Stimulated activated naive CD8-positive, alpha-beta T cell treated with anti-CD3 and anti-CD28 coated beads, Interleukin-15, Interleukin-2, amounts not matched to agents 100 ng/mL and 50 ng/mL, for 24 hours (primary cell): Measurements from ENCODE around the gene NDUFAF5.

ENCODE experiments used
- H3K27ac Mint-ChIP-seq: one replicate; pipeline ENCODE4 v1.8.0; 2021; ENCODE audit warnings: mild to moderate bottlenecking, mixed read lengths
- H3K27me3 Mint-ChIP-seq: one replicate; pipeline ENCODE4 v1.8.0; 2021; ENCODE audit warnings: mixed read lengths
- H3K36me3 Mint-ChIP-seq: one replicate; pipeline ENCODE4 v1.8.0; 2021; ENCODE audit warnings: low read depth, mixed read lengths
- H3K4me1 Mint-ChIP-seq: one replicate; pipeline ENCODE4 v1.8.0; 2021; ENCODE audit warnings: low read depth, mixed read lengths
- H3K4me3 Mint-ChIP-seq: one replicate; pipeline ENCODE4 v1.8.0; 2021; ENCODE audit warnings: mild to moderate bottlenecking, mixed read lengths
- H3K9me3 Mint-ChIP-seq: one replicate; pipeline ENCODE4 v1.8.0; 2021; ENCODE audit warnings: mixed read lengths

Gene NDUFAF5

GRCh38 chr20:13822459-13822858 lies 37.6 kb downstream of the NDUFAF5 start:
- H3K27ac Mint-ChIP-seq = no peak overlapping the region

GRCh38 chr20:13824459-13824858 lies 39.6 kb downstream of the NDUFAF5 start:
- Mint-ChIP-seq H3K4me3 (no peak overlapping the region), H3K9me3 (no peaks in the 10 kb centered on the region), H3K4me1 (no peaks in the 10 kb centered on the region), H3K36me3 (peaks cover 7% of the 10 kb centered on the region), H3K27me3 (peaks cover 3% of the 10 kb centered on the region), H3K27ac (no peak overlapping the region)

More at GRCh38 chr20:13822459-13822858, 37.6 kb downstream of the NDUFAF5 start:
- no peaks in the 10 kb centered on the region for H3K27me3 Mint-ChIP-seq
- peaks cover 21% of the 10 kb centered on the region for H3K36me3 Mint-ChIP-seq
- no peak overlapping the region for H3K4me3 Mint-ChIP-seq
- H3K4me1 Mint-ChIP-seq = peaks cover 13% of the 10 kb centered on the region
- no peaks in the 10 kb centered on the region for H3K9me3 Mint-ChIP-seq

GRCh38 chr20:13825465-13825864 lies 40.6 kb downstream of the NDUFAF5 start:
- Mint-ChIP-seq H3K36me3 (no peaks in the 10 kb centered on the region), H3K27me3 (peaks cover 3% of the 10 kb centered on the region), H3K4me3 (no peak overlapping the region), H3K27ac (no peak overlapping the region), H3K4me1 (no peaks in the 10 kb centered on the region), H3K9me3 (no peaks in the 10 kb centered on the region)

GRCh38 chr20:13831476-13831875 lies 46.6 kb downstream of the NDUFAF5 start:
- H3K27ac Mint-ChIP-seq = no peak overlapping the region
- H3K4me3 Mint-ChIP-seq = no peak overlapping the region
- no peaks in the 10 kb centered on the region for H3K36me3 Mint-ChIP-seq
- H3K27me3 Mint-ChIP-seq = peaks cover 10% of the 10 kb centered on the region
- no peaks in the 10 kb centered on the region for H3K4me1 Mint-ChIP-seq
- peaks cover 7% of the 10 kb centered on the region for H3K9me3 Mint-ChIP-seq

GRCh38 chr20:13838664-13839063 lies 53.8 kb downstream of the NDUFAF5 start:
- Mint-ChIP-seq H3K4me3 (no peak overlapping the region), H3K9me3 (no peaks in the 10 kb centered on the region), H3K4me1 (no peaks in the 10 kb centered on the region), H3K27me3 (peaks cover 11% of the 10 kb centered on the region), H3K36me3 (no peaks in the 10 kb centered on the region), H3K27ac (no peak overlapping the region)

- peaks cover 16% of the 10 kb centered on the region for H3K27me3 Mint-ChIP-seq
- H3K9me3 Mint-ChIP-seq = no peaks in the 10 kb centered on the region
- no peaks in the 10 kb centered on the region for H3K36me3 Mint-ChIP-seq
- H3K4me1 Mint-ChIP-seq = no peaks in the 10 kb centered on the region
- no peak overlapping the region for H3K27ac Mint-ChIP-seq
- no peak overlapping the region for H3K4me3 Mint-ChIP-seq
These were observed 54.7 kb downstream of the NDUFAF5 start for GRCh38 chr20:13839421-13840092.

- H3K9me3 Mint-ChIP-seq = no peaks in the 10 kb centered on the region
These were observed 55.3 kb downstream of the NDUFAF5 start for GRCh38 chr20:13840093-13840465.

GRCh38 chr20:13841206-13841605 lies 56.4 kb downstream of the NDUFAF5 start:
- Mint-ChIP-seq H3K4me3 (no peak overlapping the region), H3K27me3 (peaks cover 16% of the 10 kb centered on the region), H3K4me1 (no peaks in the 10 kb centered on the region), H3K9me3 (no peaks in the 10 kb centered on the region), H3K36me3 (no peaks in the 10 kb centered on the region), H3K27ac (no peak overlapping the region)

More at GRCh38 chr20:13840093-13840465, 55.3 kb downstream of the NDUFAF5 start:
- Mint-ChIP-seq H3K4me3 (no peak overlapping the region), H3K27ac (no peak overlapping the region), H3K4me1 (no peaks in the 10 kb centered on the region), H3K27me3 (peaks cover 16% of the 10 kb centered on the region), H3K36me3 (no peaks in the 10 kb centered on the region)

GRCh38 chr20:13844296-13844695 lies 59.5 kb downstream of the NDUFAF5 start:
- Mint-ChIP-seq H3K9me3 (no peaks in the 10 kb centered on the region), H3K4me1 (no peaks in the 10 kb centered on the region), H3K36me3 (no peaks in the 10 kb centered on the region), H3K4me3 (no peak overlapping the region), H3K27me3 (peaks cover 16% of the 10 kb centered on the region), H3K27ac (no peak overlapping the region)

- H3K4me3 Mint-ChIP-seq = no peak overlapping the region
- H3K27ac Mint-ChIP-seq = no peak overlapping the region
- no peaks in the 10 kb centered on the region for H3K27me3 Mint-ChIP-seq
- H3K4me1 Mint-ChIP-seq = no peaks in the 10 kb centered on the region
- no peaks in the 10 kb centered on the region for H3K36me3 Mint-ChIP-seq
- no peaks in the 10 kb centered on the region for H3K9me3 Mint-ChIP-seq
These were observed 66.5 kb downstream of the NDUFAF5 start for GRCh38 chr20:13851279-13851678.

- no peaks in the 10 kb centered on the region for H3K27me3 Mint-ChIP-seq
- H3K27ac Mint-ChIP-seq = no peak overlapping the region
- H3K4me1 Mint-ChIP-seq = no peaks in the 10 kb centered on the region
- no peaks in the 10 kb centered on the region for H3K36me3 Mint-ChIP-seq
- H3K9me3 Mint-ChIP-seq = no peaks in the 10 kb centered on the region
- no peak overlapping the region for H3K4me3 Mint-ChIP-seq
These were observed 67.5 kb downstream of the NDUFAF5 start for GRCh38 chr20:13852306-13852705.

- Mint-ChIP-seq H3K27me3 (peaks cover 4% of the 10 kb centered on the region), H3K4me3 (no peak overlapping the region), H3K36me3 (no peaks in the 10 kb centered on the region), H3K9me3 (peaks cover 4% of the 10 kb centered on the region), H3K4me1 (no peaks in the 10 kb centered on the region), H3K27ac (no peak overlapping the region)
These were observed 70.8 kb downstream of the NDUFAF5 start for GRCh38 chr20:13855613-13856012.

GRCh38 chr20:13856354-13856753 lies 71.5 kb downstream of the NDUFAF5 start:
- no peak overlapping the region for H3K4me3 Mint-ChIP-seq
- no peaks in the 10 kb centered on the region for H3K36me3 Mint-ChIP-seq
- peaks cover 4% of the 10 kb centered on the region for H3K9me3 Mint-ChIP-seq
- no peaks in the 10 kb centered on the region for H3K4me1 Mint-ChIP-seq
- no peak overlapping the region for H3K27ac Mint-ChIP-seq
- H3K27me3 Mint-ChIP-seq = peaks cover 4% of the 10 kb centered on the region

GRCh38 chr20:13857304-13857703 lies 72.5 kb downstream of the NDUFAF5 start:
- no peak overlapping the region for H3K4me3 Mint-ChIP-seq
- peaks cover 4% of the 10 kb centered on the region for H3K9me3 Mint-ChIP-seq
- no peaks in the 10 kb centered on the region for H3K36me3 Mint-ChIP-seq
- peaks cover 4% of the 10 kb centered on the region for H3K27me3 Mint-ChIP-seq
- no peak overlapping the region for H3K27ac Mint-ChIP-seq
- H3K4me1 Mint-ChIP-seq = no peaks in the 10 kb centered on the region

GRCh38 chr20:13857961-13858360 lies 73.1 kb downstream of the NDUFAF5 start:
- Mint-ChIP-seq H3K9me3 (peaks cover 4% of the 10 kb centered on the region), H3K4me1 (no peaks in the 10 kb centered on the region), H3K4me3 (no peak overlapping the region), H3K27ac (no peak overlapping the region), H3K36me3 (no peaks in the 10 kb centered on the region), H3K27me3 (peaks cover 4% of the 10 kb centered on the region)

GRCh38 chr20:13858439-13858838 lies 73.6 kb downstream of the NDUFAF5 start:
- Mint-ChIP-seq H3K27ac (no peak overlapping the region), H3K27me3 (peaks cover 4% of the 10 kb centered on the region), H3K4me1 (no peaks in the 10 kb centered on the region), H3K9me3 (peaks cover 4% of the 10 kb centered on the region), H3K36me3 (no peaks in the 10 kb centered on the region), H3K4me3 (no peak overlapping the region)
